ENCODE data around the gene NKPD1. TPM values are rescaled to one million over a fixed set of nuclear protein-coding genes. Genes with fewer than 3 reads are reported as not detected.

Gene NKPD1
- total RNA-seq, 2 donors from 2014 or later: 0.07 TPM; not detected in 1

DNA sequence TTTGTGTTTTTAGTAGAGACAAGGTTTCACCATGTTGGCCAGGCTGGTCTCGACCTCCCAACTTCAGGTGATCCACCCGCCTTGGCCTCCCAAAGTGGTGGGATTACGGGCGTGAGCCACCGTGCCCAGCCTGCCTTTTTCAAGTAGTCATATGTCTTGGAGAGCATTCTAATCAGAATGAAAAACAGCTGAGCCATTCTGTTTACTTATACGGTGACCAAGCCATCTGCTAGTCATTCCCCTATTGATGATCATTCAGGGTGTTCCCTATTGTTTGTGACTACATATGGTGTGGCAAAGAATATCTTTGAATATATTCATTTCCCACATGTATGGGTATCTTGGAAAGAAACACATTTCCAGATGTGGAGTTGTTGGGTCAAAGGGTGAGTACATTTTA lies 35.0 kb upstream of the NKPD1 start:
- Histone ChIP-seq H3K4me1 (no peaks in the 10 kb centered on the region), H3K9ac (ENCODE audit: low read depth in 2 of 2, low read length in 2 of 2) (no peak overlapping the region), H3K27ac (no peak overlapping the region), H3K9me3 (no peaks in the 10 kb centered on the region), H3K36me3 (no peaks in the 10 kb centered on the region), H3K27me3 (no peaks in the 10 kb centered on the region), H3K4me3 (no peak overlapping the region)
- DNase-seq: no peak
- intact Hi-C loops (cut with DNase I): no loop called here
- TF ChIP-seq, protein P1, sequence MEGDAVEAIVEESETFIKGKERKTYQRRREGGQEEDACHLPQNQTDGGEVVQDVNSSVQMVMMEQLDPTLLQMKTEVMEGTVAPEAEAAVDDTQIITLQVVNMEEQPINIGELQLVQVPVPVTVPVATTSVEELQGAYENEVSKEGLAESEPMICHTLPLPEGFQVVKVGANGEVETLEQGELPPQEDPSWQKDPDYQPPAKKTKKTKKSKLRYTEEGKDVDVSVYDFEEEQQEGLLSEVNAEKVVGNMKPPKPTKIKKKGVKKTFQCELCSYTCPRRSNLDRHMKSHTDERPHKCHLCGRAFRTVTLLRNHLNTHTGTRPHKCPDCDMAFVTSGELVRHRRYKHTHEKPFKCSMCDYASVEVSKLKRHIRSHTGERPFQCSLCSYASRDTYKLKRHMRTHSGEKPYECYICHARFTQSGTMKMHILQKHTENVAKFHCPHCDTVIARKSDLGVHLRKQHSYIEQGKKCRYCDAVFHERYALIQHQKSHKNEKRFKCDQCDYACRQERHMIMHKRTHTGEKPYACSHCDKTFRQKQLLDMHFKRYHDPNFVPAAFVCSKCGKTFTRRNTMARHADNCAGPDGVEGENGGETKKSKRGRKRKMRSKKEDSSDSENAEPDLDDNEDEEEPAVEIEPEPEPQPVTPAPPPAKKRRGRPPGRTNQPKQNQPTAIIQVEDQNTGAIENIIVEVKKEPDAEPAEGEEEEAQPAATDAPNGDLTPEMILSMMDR (IDR thresholded peaks at IDR 0.05): no peak

DNA sequence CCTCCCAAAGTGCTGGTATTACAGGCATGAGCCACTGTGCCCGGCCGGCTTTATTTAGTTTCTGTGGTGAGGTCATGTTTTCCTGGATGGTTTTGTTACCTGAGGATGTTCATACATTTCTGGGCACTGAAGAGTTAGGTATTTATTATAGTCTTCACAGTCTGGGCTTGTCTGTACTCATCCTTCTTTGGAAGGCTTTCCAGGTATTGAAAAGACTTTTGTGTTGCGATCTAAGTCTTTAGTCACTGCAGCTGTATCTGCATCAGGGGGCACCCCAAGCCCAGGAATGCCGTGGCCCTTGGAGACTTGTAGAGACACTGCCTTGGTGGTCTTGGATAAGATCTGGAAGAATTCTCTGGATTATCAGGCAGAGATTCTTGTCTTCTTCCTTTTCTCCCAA lies 30.6 kb upstream of the NKPD1 start:
- no peak overlapping the region for H3K4me3 ChIP-seq
- DNase-seq: no peak
- no peak overlapping the region for H3K27ac ChIP-seq
- no peak overlapping the region for H3K9ac ChIP-seq (ENCODE audit: low read depth in 2 of 2, low read length in 2 of 2)
- intact Hi-C loops (cut with DNase I): no loop called here
- TF ChIP-seq, protein P1 (IDR thresholded peaks at IDR 0.05): no peak
- H3K36me3 ChIP-seq: no peaks in the 10 kb centered on the region
- H3K9me3 ChIP-seq: no peaks in the 10 kb centered on the region
- no peaks in the 10 kb centered on the region for H3K27me3 ChIP-seq
- H3K4me1 ChIP-seq: no peaks in the 10 kb centered on the region

- Histone ChIP-seq H3K9me3 (no peaks in the 10 kb centered on the region), H3K9ac (ENCODE audit: low read depth in 2 of 2, low read length in 2 of 2) (no peak overlapping the region), H3K4me1 (no peaks in the 10 kb centered on the region), H3K4me3 (no peak overlapping the region), H3K27ac (no peak overlapping the region), H3K27me3 (no peaks in the 10 kb centered on the region), H3K36me3 (no peaks in the 10 kb centered on the region)
- no peak for DNase-seq
- TF ChIP-seq, protein P1 (IDR thresholded peaks at IDR 0.05): no peak
- intact Hi-C loops (cut with DNase I): no loop called here
These were observed 29.2 kb upstream of the NKPD1 start for GRCh38 chr19:45189971-45190370.

GRCh38 chr19:45187421-45188100 lies 26.8 kb upstream of the NKPD1 start:
- no peaks in the 10 kb centered on the region for H3K36me3 ChIP-seq
- TF ChIP-seq, protein P1 (IDR thresholded peaks at IDR 0.05): peak; percentile 50
- H3K4me3 ChIP-seq: no peak overlapping the region
- intact Hi-C loops (cut with DNase I): no loop called here
- H3K4me1 ChIP-seq: no peaks in the 10 kb centered on the region
- no peak overlapping the region for H3K9ac ChIP-seq (ENCODE audit: low read depth in 2 of 2, low read length in 2 of 2)
- no peaks in the 10 kb centered on the region for H3K9me3 ChIP-seq
- no peaks in the 10 kb centered on the region for H3K27me3 ChIP-seq
- H3K27ac ChIP-seq: no peak overlapping the region
- no peak for DNase-seq

GRCh38 chr19:45186509-45187334 lies 25.9 kb upstream of the NKPD1 start:
- Histone ChIP-seq H3K36me3 (no peaks in the 10 kb centered on the region), H3K27me3 (no peaks in the 10 kb centered on the region), H3K4me1 (no peaks in the 10 kb centered on the region), H3K9me3 (no peaks in the 10 kb centered on the region), H3K9ac (ENCODE audit: low read depth in 2 of 2, low read length in 2 of 2) (no peak overlapping the region), H3K4me3 (no peak overlapping the region), H3K27ac (no peak overlapping the region)
- TF ChIP-seq, protein P1 (IDR thresholded peaks at IDR 0.05): no peak
- intact Hi-C loops (cut with DNase I): no loop called here
- DNase-seq: no peak
